Hindlimb muscle (tissue), 1 donor: Measurements from ENCODE around the gene KCNQ5. TPM values are rescaled to one million over a fixed set of nuclear protein-coding genes. Genes with fewer than 3 reads are reported as not detected.
"Not testable (repeated sequence)": the region's sequence is repeated elsewhere in the genome, so short reads cannot be mapped to it uniquely, and the experiment has no call there.

ENCODE experiments used
- DNase-seq: peaks from one replicate; pipeline ENCODE4 v3.0.0-alpha.2; 2013
- polyA plus RNA-seq: library from polyadenylated mRNA; unstranded; fragments of 120-200 nt; gene quantifications from one replicate; pipeline ENCODE4 v1.2.1, GENCODE V29; 2013; ENCODE audit not compliant: insufficient read length

The KCNQ5 gene
- polyA plus RNA-seq, 1 donor = 0.76 TPM

- DNase-seq = no peak
Measured at GRCh38 chr6:73204252-73204651, 582.4 kb downstream of the KCNQ5 start.

DNA sequence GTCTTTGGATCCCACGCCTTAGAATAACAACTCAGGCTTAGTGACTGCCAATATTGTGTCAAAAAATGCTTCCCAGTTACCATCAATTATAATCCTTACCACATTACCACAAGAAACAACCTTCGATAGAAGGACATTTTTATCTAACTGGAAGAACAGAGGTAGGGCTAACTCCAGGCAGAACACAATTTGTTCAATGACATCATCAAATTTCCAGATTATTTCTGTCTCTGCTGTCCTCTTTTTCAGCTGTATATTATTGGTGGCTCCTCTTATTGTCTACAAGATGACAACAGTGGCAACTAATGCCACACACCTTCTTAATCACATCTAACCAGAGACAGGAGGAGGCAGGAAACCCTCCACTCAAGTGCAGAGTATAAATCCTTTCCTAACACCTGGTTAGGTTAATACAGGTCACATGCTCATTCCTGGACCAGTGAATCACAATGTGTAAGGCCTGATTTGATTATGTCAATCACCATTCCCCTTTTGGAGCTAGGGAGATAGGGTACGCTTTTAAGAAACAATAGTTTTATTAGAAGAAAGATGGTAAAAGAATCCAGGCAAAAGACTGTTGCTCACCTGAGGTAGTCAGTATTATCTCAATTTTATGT is 585.5 kb downstream of the KCNQ5 start:
- no peak for DNase-seq

GRCh38 chr6:73209117-73209516 is 587.3 kb downstream of the KCNQ5 start:
- no peak for DNase-seq

DNA sequence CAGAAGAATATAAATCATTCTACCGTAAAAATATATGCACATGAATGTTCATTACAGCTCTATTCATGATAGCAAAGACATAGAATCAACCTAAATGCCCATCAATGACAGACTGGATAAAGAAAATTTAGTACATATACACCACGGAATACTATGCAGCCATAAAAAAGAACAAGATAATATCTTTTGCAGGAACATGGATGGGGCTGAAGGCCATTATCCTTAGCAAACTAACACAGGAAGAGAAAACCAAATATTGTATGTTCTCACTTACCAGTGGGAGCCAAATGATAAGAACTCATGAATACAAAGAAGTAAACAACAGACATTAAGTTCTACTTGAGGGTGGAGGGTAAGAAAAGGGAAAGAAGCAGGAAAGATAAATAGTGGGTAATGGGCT is 595.0 kb downstream of the KCNQ5 start:
- no peak for DNase-seq

GRCh38 chr6:73225396-73225795 is 603.5 kb downstream of the KCNQ5 start, which contains the start of gene KHDC1L:
Gene KHDC1L, minus strand, starts transcription at chr6:73225496. Its CDS starts 88 bp downstream, at chr6:73225408.
- DNase-seq = no peak

GRCh38 chr6:73227606-73228255 is 605.9 kb downstream of the KCNQ5 start:
- no peak for DNase-seq

GRCh38 chr6:73231986-73232391 is 610.1 kb downstream of the KCNQ5 start:
- DNase-seq = no peak

- DNase-seq = no peak
Measured at GRCh38 chr6:73233048-73233447, 611.2 kb downstream of the KCNQ5 start.

- not testable (repeated sequence) for DNase-seq
Measured at GRCh38 chr6:73233971-73234370, 612.1 kb downstream of the KCNQ5 start.

DNA sequence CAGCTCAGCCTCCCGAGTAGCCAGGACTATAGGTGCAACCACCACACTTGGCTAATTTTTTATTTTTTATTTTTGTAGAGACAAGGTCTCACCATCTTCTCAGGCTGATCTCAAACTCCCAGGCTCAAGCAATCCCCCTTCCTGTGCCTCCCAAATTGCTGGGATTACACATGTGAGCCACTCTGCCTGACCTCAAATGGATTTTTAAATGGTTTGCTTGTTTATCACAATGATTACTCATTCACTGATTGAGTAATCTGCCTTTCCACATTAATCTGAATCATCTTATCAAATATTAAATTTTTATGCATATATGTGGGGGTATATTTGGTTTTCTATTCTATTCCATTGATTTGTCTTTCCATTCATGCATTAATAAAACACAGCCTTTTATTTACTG is 612.9 kb downstream of the KCNQ5 start:
- DNase-seq = no peak

DNA sequence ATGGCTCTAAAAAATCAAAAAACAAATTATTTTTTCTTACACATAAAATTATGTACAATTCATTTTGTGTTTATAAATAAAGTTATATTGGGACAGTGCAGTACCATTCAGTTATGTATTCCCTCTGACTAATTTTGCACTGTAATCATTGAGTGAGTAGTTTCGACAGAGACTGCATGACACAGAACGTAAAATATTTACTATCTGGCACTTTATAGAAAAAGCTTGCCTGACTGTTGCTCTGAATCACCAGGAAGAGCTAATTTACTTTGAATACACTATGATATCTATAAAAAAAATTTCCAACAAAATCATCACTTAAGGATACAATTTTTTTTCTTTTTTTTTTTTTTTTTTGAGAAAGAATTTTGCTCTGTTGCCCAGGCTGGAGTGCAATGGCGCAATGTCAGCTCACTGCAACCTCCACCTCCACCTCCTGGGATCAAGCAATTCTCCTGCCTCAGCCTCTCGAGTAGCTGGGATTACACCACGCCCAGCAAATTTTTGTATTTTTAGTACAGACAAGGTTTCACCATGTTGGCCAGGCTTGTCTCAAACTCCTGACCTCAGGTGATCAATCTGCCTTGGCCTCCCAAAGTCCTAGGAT is 614.4 kb downstream of the KCNQ5 start:
- DNase-seq = no peak

DNA sequence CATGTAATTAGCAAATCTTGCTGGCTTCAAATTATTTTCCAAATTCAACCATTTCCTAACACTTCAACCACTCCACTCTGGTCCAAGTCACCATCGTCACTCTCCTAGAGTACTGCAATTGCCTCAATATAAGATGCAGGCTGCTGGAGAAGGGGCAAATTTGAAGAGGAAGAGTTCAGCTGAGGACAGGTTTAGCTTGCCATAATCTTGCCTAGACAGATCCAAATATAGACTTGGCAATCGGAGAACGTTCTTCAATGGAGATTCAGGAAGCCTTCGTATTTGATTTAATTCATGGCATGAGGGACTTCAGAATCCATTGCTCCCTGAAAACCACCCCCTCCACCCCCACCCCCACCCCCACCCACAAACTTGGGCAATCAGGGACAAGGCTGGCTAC is 618.9 kb downstream of the KCNQ5 start:
- no peak for DNase-seq

GRCh38 chr6:73242001-73242400 is 620.1 kb downstream of the KCNQ5 start:
- DNase-seq = no peak
